ENCODE data around the gene CNTN4. TPM values are rescaled to one million over a fixed set of nuclear protein-coding genes. Genes with fewer than 3 reads are reported as not detected.

CNTN4 gene
- total RNA-seq, 1 experiment from 2014 or later, result not detected

DNA sequence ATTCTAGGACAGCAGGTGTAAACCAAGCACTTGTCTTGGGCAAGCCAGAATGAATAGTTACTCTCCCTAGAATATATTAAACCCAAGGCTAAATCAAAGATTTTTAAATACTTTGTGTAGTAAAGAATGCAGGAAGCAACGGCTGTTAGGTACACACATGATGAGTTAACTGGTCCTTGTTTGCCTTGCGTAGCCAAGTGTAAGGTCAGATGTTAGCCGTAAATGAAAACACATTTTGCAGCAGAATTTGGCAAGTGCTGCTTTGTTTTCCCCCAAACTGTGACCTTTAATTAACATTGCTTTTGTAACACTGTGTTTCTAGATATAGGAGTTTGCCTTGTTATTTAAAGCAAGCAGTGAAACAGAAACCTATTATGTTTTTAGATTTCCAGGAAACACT, 642.9 kb downstream of the CNTN4 start (continued):
- TF ChIP-seq CREM (CRISPR knock-in tag; IDR thresholded peaks at IDR 0.05) (no peak), SOX15 (CRISPR knock-in tag; IDR thresholded peaks at IDR 0.05) (no peak), ZNF416 (CRISPR knock-in tag; IDR thresholded peaks at IDR 0.05) (no peak), ZNF423 (CRISPR knock-in tag; IDR thresholded peaks at IDR 0.05) (no peak), SMAD4 (CRISPR knock-in tag; IDR thresholded peaks at IDR 0.05) (no peak), CBFB (CRISPR knock-in tag; IDR thresholded peaks at IDR 0.05; ENCODE audit: low read depth) (no peak), NR3C1 (CRISPR knock-in tag; conservative IDR thresholded peaks at IDR 0.05; ENCODE audit: low read depth) (no peak)
- TF ChIP-seq, protein P1, sequence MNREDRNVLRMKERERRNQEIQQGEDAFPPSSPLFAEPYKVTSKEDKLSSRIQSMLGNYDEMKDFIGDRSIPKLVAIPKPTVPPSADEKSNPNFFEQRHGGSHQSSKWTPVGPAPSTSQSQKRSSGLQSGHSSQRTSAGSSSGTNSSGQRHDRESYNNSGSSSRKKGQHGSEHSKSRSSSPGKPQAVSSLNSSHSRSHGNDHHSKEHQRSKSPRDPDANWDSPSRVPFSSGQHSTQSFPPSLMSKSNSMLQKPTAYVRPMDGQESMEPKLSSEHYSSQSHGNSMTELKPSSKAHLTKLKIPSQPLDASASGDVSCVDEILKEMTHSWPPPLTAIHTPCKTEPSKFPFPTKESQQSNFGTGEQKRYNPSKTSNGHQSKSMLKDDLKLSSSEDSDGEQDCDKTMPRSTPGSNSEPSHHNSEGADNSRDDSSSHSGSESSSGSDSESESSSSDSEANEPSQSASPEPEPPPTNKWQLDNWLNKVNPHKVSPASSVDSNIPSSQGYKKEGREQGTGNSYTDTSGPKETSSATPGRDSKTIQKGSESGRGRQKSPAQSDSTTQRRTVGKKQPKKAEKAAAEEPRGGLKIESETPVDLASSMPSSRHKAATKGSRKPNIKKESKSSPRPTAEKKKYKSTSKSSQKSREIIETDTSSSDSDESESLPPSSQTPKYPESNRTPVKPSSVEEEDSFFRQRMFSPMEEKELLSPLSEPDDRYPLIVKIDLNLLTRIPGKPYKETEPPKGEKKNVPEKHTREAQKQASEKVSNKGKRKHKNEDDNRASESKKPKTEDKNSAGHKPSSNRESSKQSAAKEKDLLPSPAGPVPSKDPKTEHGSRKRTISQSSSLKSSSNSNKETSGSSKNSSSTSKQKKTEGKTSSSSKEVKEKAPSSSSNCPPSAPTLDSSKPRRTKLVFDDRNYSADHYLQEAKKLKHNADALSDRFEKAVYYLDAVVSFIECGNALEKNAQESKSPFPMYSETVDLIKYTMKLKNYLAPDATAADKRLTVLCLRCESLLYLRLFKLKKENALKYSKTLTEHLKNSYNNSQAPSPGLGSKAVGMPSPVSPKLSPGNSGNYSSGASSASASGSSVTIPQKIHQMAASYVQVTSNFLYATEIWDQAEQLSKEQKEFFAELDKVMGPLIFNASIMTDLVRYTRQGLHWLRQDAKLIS (CRISPR knock-in tag; IDR thresholded peaks at IDR 0.05; ENCODE audit: borderline replicate concordance), result no peak
- TF ChIP-seq, protein P2, sequence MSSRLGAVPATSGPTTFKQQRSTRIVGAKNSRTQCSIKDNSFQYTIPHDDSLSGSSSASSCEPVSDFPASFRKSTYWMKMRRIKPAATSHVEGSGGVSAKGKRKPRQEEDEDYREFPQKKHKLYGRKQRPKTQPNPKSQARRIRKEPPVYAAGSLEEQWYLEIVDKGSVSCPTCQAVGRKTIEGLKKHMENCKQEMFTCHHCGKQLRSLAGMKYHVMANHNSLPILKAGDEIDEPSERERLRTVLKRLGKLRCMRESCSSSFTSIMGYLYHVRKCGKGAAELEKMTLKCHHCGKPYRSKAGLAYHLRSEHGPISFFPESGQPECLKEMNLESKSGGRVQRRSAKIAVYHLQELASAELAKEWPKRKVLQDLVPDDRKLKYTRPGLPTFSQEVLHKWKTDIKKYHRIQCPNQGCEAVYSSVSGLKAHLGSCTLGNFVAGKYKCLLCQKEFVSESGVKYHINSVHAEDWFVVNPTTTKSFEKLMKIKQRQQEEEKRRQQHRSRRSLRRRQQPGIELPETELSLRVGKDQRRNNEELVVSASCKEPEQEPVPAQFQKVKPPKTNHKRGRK (CRISPR knock-in tag; IDR thresholded peaks at IDR 0.05; ENCODE audit: borderline replicate concordance), result no peak
- TF ChIP-seq, protein P3, sequence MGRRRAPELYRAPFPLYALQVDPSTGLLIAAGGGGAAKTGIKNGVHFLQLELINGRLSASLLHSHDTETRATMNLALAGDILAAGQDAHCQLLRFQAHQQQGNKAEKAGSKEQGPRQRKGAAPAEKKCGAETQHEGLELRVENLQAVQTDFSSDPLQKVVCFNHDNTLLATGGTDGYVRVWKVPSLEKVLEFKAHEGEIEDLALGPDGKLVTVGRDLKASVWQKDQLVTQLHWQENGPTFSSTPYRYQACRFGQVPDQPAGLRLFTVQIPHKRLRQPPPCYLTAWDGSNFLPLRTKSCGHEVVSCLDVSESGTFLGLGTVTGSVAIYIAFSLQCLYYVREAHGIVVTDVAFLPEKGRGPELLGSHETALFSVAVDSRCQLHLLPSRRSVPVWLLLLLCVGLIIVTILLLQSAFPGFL (CRISPR knock-in tag; IDR thresholded peaks at IDR 0.05; ENCODE audit: borderline replicate concordance), result no peak
- TF ChIP-seq, protein P4, sequence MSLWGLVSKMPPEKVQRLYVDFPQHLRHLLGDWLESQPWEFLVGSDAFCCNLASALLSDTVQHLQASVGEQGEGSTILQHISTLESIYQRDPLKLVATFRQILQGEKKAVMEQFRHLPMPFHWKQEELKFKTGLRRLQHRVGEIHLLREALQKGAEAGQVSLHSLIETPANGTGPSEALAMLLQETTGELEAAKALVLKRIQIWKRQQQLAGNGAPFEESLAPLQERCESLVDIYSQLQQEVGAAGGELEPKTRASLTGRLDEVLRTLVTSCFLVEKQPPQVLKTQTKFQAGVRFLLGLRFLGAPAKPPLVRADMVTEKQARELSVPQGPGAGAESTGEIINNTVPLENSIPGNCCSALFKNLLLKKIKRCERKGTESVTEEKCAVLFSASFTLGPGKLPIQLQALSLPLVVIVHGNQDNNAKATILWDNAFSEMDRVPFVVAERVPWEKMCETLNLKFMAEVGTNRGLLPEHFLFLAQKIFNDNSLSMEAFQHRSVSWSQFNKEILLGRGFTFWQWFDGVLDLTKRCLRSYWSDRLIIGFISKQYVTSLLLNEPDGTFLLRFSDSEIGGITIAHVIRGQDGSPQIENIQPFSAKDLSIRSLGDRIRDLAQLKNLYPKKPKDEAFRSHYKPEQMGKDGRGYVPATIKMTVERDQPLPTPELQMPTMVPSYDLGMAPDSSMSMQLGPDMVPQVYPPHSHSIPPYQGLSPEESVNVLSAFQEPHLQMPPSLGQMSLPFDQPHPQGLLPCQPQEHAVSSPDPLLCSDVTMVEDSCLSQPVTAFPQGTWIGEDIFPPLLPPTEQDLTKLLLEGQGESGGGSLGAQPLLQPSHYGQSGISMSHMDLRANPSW (CRISPR knock-in tag; conservative IDR thresholded peaks at IDR 0.05; ENCODE audit: low read depth), result no peak

DNA sequence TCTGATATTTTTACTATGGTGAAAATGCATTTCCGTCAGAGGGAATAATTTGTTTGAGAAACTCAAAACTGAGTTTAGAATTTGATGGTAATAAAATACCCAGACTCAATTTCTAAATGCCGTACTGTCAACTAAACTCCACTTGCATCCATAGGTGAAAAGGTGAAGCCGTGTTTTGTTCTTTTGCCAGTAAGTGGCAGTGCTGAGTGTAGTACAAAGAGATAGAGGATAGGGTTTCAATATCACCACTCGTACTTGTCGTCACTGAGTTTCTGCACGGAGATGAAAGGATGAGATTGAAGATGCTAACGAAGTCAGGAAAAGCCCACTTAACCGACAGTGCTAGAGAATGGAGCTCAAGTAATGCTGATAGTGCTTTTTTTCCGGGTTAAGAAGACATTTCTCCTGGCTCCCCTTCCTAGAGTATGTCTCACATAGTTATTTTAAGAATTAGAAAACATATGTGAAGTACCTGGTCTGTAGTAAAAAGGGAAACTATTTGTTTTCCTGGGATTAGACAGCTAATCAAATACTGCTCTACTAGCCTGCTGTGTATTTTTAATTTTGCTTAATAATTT, 666.4 kb downstream of the CNTN4 start:
- Mint-ChIP-seq H3K27ac (no peak overlapping the region), H3K27me3 (ENCODE audit: low read depth) (peaks cover 10% of the 10 kb centered on the region), H3K9me3 (peaks cover 85% of the 10 kb centered on the region), H3K4me1 (no peaks in the 10 kb centered on the region), H3K36me3 (peaks cover 80% of the 10 kb centered on the region), H3K4me3 (no peak overlapping the region)
- ChIA-PET POLR2A (no interaction called here), CTCF (no interaction called here)
- ATAC-seq (no peak), DNase-seq (ENCODE audit: low spot score) (no peak)
- TF ChIP-seq, protein P5, sequence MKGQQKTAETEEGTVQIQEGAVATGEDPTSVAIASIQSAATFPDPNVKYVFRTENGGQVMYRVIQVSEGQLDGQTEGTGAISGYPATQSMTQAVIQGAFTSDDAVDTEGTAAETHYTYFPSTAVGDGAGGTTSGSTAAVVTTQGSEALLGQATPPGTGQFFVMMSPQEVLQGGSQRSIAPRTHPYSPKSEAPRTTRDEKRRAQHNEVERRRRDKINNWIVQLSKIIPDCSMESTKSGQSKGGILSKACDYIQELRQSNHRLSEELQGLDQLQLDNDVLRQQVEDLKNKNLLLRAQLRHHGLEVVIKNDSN (CRISPR knock-in tag; IDR thresholded peaks at IDR 0.05), result no peak
- TF ChIP-seq, protein P6, sequence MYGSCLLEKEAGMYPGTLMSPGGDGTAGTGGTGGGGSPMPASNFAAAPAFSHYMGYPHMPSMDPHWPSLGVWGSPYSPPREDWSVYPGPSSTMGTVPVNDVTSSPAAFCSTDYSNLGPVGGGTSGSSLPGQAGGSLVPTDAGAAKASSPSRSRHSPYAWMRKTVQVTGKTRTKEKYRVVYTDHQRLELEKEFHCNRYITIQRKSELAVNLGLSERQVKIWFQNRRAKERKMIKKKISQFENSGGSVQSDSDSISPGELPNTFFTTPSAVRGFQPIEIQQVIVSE (CRISPR knock-in tag; IDR thresholded peaks at IDR 0.05; ENCODE audit: borderline replicate concordance), result no peak
- no peak for TF ChIP-seq SOX15 (CRISPR knock-in tag; IDR thresholded peaks at IDR 0.05)
